Measurements from ENCODE around the gene TMEM121B.

- TF ChIP-seq CTCF (conservative IDR thresholded peaks at IDR 0.05; ENCODE audit: low read depth in 2 of 2): no peak
- TF ChIP-seq EZH2phosphoT487 (IDR thresholded peaks at IDR 0.05; ENCODE audit: unreplicated experiment): no peak
- TF ChIP-seq REST (IDR thresholded peaks at IDR 0.05; ENCODE audit: unreplicated experiment): no peak
- TF ChIP-seq EZH2 (IDR thresholded peaks at IDR 0.05; ENCODE audit: low read depth, unreplicated experiment): no peak
- no peak for TF ChIP-seq CREB1 (CRISPR knock-in tag; IDR thresholded peaks at IDR 0.05; ENCODE audit: low read depth)
- no peak for TF ChIP-seq ZNF331 (CRISPR knock-in tag; IDR thresholded peaks at IDR 0.05; ENCODE audit: low read depth)
- TF ChIP-seq ZNF114 (CRISPR knock-in tag; IDR thresholded peaks at IDR 0.05): no peak
- TF ChIP-seq POLR2AphosphoS5 (IDR thresholded peaks at IDR 0.05; ENCODE audit: low read depth): no peak
- no peak for TF ChIP-seq JUNB (IDR thresholded peaks at IDR 0.05; ENCODE audit: unreplicated experiment)
- TF ChIP-seq NANOG (IDR thresholded peaks at IDR 0.05; ENCODE audit: borderline replicate concordance): no peak
These were observed 18.9 kb downstream of the TMEM121B start for GRCh38 chr22:17102297-17102667.

Data from GM23338 (cell line).